K562 treated with DMSO at 1 percent for 48 hours (cell line): ENCODE results near the gene FAM47C. TPM values are rescaled to one million over a fixed set of nuclear protein-coding genes. Genes with fewer than 3 reads are reported as not detected.

Source experiments
- total RNA-seq: library from RNA; unstranded; fragments of 300-600 nt; gene quantifications from 2 replicates; pipeline ENCODE4 v1.2.3, GENCODE V29; 2022; ENCODE audit warnings: low replicate concordance; ENCODE audit errors: extremely low read depth

FAM47C gene
- not detected in 2 replicates for total RNA-seq

DNA sequence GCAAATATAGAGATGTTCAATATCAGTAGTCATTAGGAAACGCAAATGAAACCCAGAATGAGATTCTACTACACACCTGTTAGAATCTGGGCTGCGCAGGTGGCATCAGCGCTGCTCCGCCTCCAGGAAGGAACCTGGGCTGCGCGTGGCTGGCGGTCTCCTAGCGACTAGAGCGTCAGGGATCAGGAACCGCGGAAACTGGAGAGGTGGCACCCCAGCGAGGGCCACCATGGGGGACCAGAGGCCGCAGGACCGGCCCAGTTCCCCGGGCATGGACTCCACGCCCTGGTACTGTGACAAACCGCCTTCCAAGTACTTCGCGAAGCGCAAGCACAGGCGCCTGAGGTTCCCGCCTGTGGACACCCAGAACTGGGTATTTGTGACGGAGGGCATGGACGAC is at the start of gene FAM47C:
TSS of gene FAM47C (plus strand) at position 185 of the 400 bp plus-strand sequence. CDS start at position 230, 45 bp downstream.

